Muscle layer of colon (tissue), 2 donors: ENCODE results near the gene XRCC4.

Experiments
- H3K27ac ChIP-seq: one replicate; pipeline ENCODE4 v1.7.0; 2013; ENCODE audit warnings: low read depth, mild to moderate bottlenecking, low read length, moderate library complexity
- H3K27me3 ChIP-seq, 2 donors: one replicate each; pipeline ENCODE4 v1.7.0; 2013; ENCODE audit warnings: low read length in 2 of 2, mild to moderate bottlenecking in 2 of 2; ENCODE audit not compliant: insufficient read depth in 2 of 2, control insufficient read depth in 1 of 2
- H3K36me3 ChIP-seq: one replicate; pipeline ENCODE4 v1.7.0; 2013; ENCODE audit warnings: mild to moderate bottlenecking, low read length; ENCODE audit not compliant: insufficient read depth
- H3K4me1 ChIP-seq: one replicate; pipeline ENCODE4 v1.7.0; 2013; ENCODE audit warnings: mild to moderate bottlenecking, low read length; ENCODE audit not compliant: insufficient read depth
- H3K4me3 ChIP-seq, 2 donors: one replicate each; pipeline ENCODE4 v1.7.0; 2013; ENCODE audit warnings: low read length in 2 of 2, low read depth in 1 of 2, mild to moderate bottlenecking in 1 of 2, moderate library complexity in 1 of 2
- H3K9ac ChIP-seq: one replicate; pipeline ENCODE4 v1.7.0; 2013; ENCODE audit warnings: low read length
- H3K9me3 ChIP-seq: one replicate; pipeline ENCODE4 v1.7.0; 2013; ENCODE audit warnings: mild to moderate bottlenecking, low read length
- donor health status: abdominal sarcoma.
- donor health status: Adenocarcinoma of cecum.

XRCC4 gene

GRCh38 chr5:83077662-83078261 lies 415 bp downstream of the XRCC4 start:
- Histone ChIP-seq H3K27ac (peak overlapping the region; percentile 81), H3K4me1 (peaks cover 22% of the 10 kb centered on the region), H3K27me3 (no peaks in the 10 kb centered on the region), H3K4me3 (peak overlapping the region; percentile 77 to 100), H3K36me3 (no peaks in the 10 kb centered on the region), H3K9me3 (no peaks in the 10 kb centered on the region), H3K9ac (peak overlapping the region; percentile 90)

- Histone ChIP-seq H3K4me1 (peaks cover 9% of the 10 kb centered on the region), H3K27ac (no peak overlapping the region), H3K9me3 (no peaks in the 10 kb centered on the region)
These were observed 5.4 kb downstream of the XRCC4 start for GRCh38 chr5:83082750-83083149.

GRCh38 chr5:83084336-83084735 lies 7.0 kb downstream of the XRCC4 start:
- Histone ChIP-seq H3K27me3 (no peaks in the 10 kb centered on the region), H3K4me1 (no peaks in the 10 kb centered on the region), H3K9ac (no peak overlapping the region), H3K9me3 (no peaks in the 10 kb centered on the region), H3K4me3 (no peak overlapping the region), H3K27ac (no peak overlapping the region), H3K36me3 (no peaks in the 10 kb centered on the region)

More at GRCh38 chr5:83082750-83083149, 5.4 kb downstream of the XRCC4 start:
- no peaks in the 10 kb centered on the region for H3K27me3 ChIP-seq
- no peaks in the 10 kb centered on the region for H3K36me3 ChIP-seq
- no peak overlapping the region for H3K9ac ChIP-seq
- no peak overlapping the region for H3K4me3 ChIP-seq

GRCh38 chr5:83085106-83085505 lies 7.8 kb downstream of the XRCC4 start:
- H3K36me3 ChIP-seq: no peaks in the 10 kb centered on the region
- H3K27me3 ChIP-seq: no peaks in the 10 kb centered on the region
- H3K9ac ChIP-seq: no peak overlapping the region
- no peaks in the 10 kb centered on the region for H3K4me1 ChIP-seq
- no peak overlapping the region for H3K4me3 ChIP-seq
- no peak overlapping the region for H3K27ac ChIP-seq
- no peaks in the 10 kb centered on the region for H3K9me3 ChIP-seq

DNA sequence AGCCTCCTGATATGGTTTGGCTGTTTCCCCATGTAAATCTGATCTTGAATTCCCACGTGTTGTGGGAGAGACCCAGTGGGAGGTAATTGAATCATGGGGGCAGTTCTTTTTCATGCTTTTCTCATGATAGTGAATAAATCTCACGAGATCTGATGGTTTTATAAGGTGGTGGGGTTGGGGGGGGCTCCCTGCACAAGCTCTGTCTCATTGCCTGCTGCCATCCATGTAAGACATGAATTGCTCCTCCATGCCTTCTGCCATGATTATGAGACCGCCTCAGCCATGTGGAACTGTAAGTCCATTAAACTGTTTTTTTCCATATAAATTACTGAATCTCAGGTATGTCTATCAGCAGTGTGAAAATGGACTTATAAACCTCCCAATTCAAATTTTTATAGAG lies 12.8 kb downstream of the XRCC4 start:
- no peaks in the 10 kb centered on the region for H3K4me1 ChIP-seq
- H3K9me3 ChIP-seq: no peaks in the 10 kb centered on the region
- H3K9ac ChIP-seq: no peak overlapping the region
- H3K4me3 ChIP-seq: no peak overlapping the region
- no peaks in the 10 kb centered on the region for H3K36me3 ChIP-seq
- no peak overlapping the region for H3K27ac ChIP-seq
- no peaks in the 10 kb centered on the region for H3K27me3 ChIP-seq

GRCh38 chr5:83092619-83093018 lies 15.3 kb downstream of the XRCC4 start:
- no peaks in the 10 kb centered on the region for H3K27me3 ChIP-seq
- no peak overlapping the region for H3K9ac ChIP-seq
- no peak overlapping the region for H3K27ac ChIP-seq
- no peak overlapping the region for H3K4me3 ChIP-seq
- H3K9me3 ChIP-seq: no peaks in the 10 kb centered on the region
- H3K36me3 ChIP-seq: no peaks in the 10 kb centered on the region
- H3K4me1 ChIP-seq: no peaks in the 10 kb centered on the region

- no peaks in the 10 kb centered on the region for H3K27me3 ChIP-seq
- H3K4me1 ChIP-seq: no peaks in the 10 kb centered on the region
- no peak overlapping the region for H3K27ac ChIP-seq
- no peaks in the 10 kb centered on the region for H3K9me3 ChIP-seq
- H3K36me3 ChIP-seq: no peaks in the 10 kb centered on the region
- no peak overlapping the region for H3K9ac ChIP-seq
- no peak overlapping the region for H3K4me3 ChIP-seq
These were observed 16.3 kb downstream of the XRCC4 start for GRCh38 chr5:83093692-83094091.

DNA sequence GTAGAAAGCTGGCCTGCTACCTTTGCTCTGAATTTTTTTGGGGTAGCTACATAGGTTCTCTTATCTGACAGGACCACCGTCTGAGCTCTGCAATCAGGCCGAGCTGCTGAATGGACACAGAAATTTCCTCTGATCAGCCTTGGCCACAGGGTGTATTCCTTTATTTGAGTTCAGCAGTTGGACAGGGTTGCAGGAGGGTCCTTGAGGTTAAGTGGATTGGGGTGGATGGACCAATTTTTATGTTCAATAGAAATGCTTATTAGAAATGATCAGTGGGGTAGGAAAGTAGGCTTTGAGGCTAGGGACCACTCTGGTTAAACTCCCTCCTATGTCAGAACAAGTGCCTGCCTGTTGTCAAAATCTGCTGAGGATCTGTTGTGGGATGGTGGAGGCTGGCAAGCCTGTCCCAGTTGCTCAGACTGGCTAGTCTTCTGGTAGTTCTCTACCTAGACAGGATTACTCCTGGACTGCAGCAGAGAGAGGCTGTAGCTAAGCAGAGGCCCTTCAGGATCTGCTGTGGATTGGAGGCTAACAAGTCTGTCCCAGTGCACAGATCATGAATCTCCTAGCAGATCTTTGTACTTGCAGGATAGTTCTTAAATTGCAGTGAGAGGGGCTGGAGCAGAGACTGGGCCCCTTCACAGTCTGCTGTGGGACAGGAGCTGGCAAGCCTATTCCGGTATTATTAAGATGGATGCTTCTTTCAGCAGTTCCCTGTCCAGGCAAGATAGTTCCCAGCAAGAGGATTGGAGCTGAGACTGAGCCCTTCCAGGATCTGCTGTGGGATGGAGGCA lies 18.0 kb downstream of the XRCC4 start:
- Histone ChIP-seq H3K27me3 (no peaks in the 10 kb centered on the region), H3K9me3 (no peaks in the 10 kb centered on the region), H3K27ac (no peak overlapping the region), H3K36me3 (no peaks in the 10 kb centered on the region), H3K9ac (no peak overlapping the region), H3K4me1 (no peaks in the 10 kb centered on the region), H3K4me3 (no peak overlapping the region)

DNA sequence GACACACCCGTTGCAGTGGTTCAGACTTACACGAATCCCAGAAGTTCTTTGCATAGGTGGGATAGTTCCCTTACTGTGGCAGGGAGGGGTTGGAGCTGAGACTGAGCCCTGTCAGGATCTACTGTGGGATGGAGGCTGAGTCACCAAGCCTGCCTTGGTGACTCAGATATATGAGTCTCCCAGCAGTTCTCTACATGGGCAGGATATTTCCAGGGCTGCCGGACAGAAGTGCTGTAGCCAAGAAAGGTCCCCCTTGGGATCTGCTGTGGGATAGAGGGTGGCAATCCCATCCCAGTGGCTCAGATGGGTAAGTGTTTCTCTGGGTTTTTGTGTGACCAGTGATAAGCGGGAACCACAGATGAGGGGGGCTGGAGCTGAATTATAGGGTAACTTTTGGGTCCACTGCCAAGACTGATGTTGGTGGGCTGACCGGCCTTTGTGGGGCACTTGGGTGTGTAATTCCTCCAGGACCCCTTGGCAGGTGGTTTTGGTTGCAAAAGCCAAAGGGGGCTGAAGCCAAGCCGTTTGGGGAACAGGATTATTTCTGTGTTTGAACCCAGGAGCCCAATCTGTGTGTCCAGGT lies 18.7 kb downstream of the XRCC4 start:
- Histone ChIP-seq H3K4me3 (no peak overlapping the region), H3K9ac (no peak overlapping the region), H3K4me1 (no peaks in the 10 kb centered on the region), H3K27ac (no peak overlapping the region), H3K27me3 (no peaks in the 10 kb centered on the region), H3K36me3 (no peaks in the 10 kb centered on the region), H3K9me3 (no peaks in the 10 kb centered on the region)

DNA sequence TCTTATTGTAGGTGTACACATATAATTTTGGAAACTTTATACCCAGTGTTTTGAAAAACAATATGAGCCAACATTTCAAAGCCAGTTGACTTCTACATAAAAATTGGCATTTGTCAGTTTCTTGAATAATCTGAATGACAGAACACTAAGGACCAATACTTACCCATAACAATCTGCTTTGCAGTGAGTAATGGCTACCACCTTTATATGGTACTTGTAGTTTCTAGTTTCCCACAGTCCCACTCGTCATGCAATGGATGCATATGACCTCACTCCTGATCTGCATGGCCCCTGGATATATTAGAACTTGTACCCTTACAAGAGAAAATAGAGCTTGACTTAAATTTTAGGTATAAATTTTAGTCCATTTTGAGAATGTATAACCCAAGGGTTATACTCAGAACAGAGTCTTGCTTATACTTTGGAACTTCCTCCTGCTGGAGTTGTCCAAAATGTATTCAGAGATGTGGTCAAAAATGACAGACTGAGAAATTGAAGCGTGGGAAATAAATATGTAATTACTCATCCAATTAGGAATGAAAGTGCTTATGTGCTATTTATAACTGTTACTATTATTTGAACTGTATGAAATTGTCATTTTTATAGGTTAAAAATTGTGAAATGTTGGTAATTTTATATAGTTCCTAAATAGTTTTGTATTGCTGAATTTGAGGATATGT lies 19.5 kb downstream of the XRCC4 start:
- Histone ChIP-seq H3K27me3 (no peaks in the 10 kb centered on the region), H3K27ac (no peak overlapping the region), H3K4me3 (no peak overlapping the region), H3K4me1 (no peaks in the 10 kb centered on the region), H3K36me3 (no peaks in the 10 kb centered on the region), H3K9ac (no peak overlapping the region), H3K9me3 (no peaks in the 10 kb centered on the region)

GRCh38 chr5:83097689-83098231 lies 20.4 kb downstream of the XRCC4 start:
- H3K36me3 ChIP-seq: no peaks in the 10 kb centered on the region
- H3K27me3 ChIP-seq: no peaks in the 10 kb centered on the region
- no peaks in the 10 kb centered on the region for H3K4me1 ChIP-seq
- no peak overlapping the region for H3K9ac ChIP-seq
- H3K27ac ChIP-seq: no peak overlapping the region
- no peak overlapping the region for H3K4me3 ChIP-seq
- H3K9me3 ChIP-seq: no peaks in the 10 kb centered on the region
